ENCODE results near the gene APBA2. TPM values are rescaled to one million over a fixed set of nuclear protein-coding genes. Genes with fewer than 3 reads are reported as not detected.

Gene APBA2
- total RNA-seq, 2 experiments from 2014 or later = not detected

- Histone ChIP-seq H2AFZ (ENCODE audit: low read length) (no peak overlapping the region), H3K9me2 (ENCODE audit: insufficient read depth, low read length) (no peaks in the 10 kb centered on the region), H3K4me3 (ENCODE audit: low read depth, low read length, poor library complexity, severe bottlenecking) (no peak overlapping the region), H4K20me1 (ENCODE audit: insufficient read depth, low read length) (no peaks in the 10 kb centered on the region), H3K36me3 (ENCODE audit: insufficient read depth, low read length) (no peaks in the 10 kb centered on the region), H3K9me3 (ENCODE audit: low read length) (no peaks in the 10 kb centered on the region), H3K27ac (ENCODE audit: low read depth, low read length, poor library complexity, severe bottlenecking) (no peak overlapping the region), H3K4me2 (ENCODE audit: low read length) (no peak overlapping the region), H3K79me2 (ENCODE audit: insufficient read depth, low read depth, low read length) (no peaks in the 10 kb centered on the region), H3K4me1 (ENCODE audit: insufficient read depth, low read length, poor library complexity, severe bottlenecking) (no peaks in the 10 kb centered on the region)
- intact Hi-C loops (cut with micrococcal nuclease; ENCODE audit: unreplicated experiment) = no loop called here
- no peak for DNase-seq (ENCODE audit: low spot score)
- ChIA-PET POLR2A (no interaction called here), CTCF (ENCODE audit: unreplicated experiment) (no interaction called here)
- TF ChIP-seq CTCF (conservative IDR thresholded peaks at IDR 0.05; ENCODE audit: low read length) (no peak), EZH2phosphoT487 (IDR thresholded peaks at IDR 0.05; ENCODE audit: borderline replicate concordance, low read depth, low read length) (no peak)
- no TSS peak for BruUV-seq (replicated peaks)
Measured at GRCh38 chr15:29083858-29084257, 198.1 kb downstream of the APBA2 start.

- BruUV-seq (replicated peaks) = no TSS peak
- Histone ChIP-seq H3K27ac (ENCODE audit: low read depth, low read length, poor library complexity, severe bottlenecking) (no peak overlapping the region), H3K79me2 (ENCODE audit: insufficient read depth, low read depth, low read length) (no peaks in the 10 kb centered on the region), H3K36me3 (ENCODE audit: insufficient read depth, low read length) (no peaks in the 10 kb centered on the region), H3K4me3 (ENCODE audit: low read depth, low read length, poor library complexity, severe bottlenecking) (no peak overlapping the region), H3K4me2 (ENCODE audit: low read length) (no peak overlapping the region), H3K9me2 (ENCODE audit: insufficient read depth, low read length) (no peaks in the 10 kb centered on the region), H3K4me1 (ENCODE audit: insufficient read depth, low read length, poor library complexity, severe bottlenecking) (no peaks in the 10 kb centered on the region), H3K9me3 (ENCODE audit: low read length) (no peaks in the 10 kb centered on the region), H4K20me1 (ENCODE audit: insufficient read depth, low read length) (no peaks in the 10 kb centered on the region), H2AFZ (ENCODE audit: low read length) (no peak overlapping the region)
- no peak for DNase-seq (ENCODE audit: low spot score)
- ChIA-PET POLR2A (no interaction called here), CTCF (ENCODE audit: unreplicated experiment) (no interaction called here)
- intact Hi-C loops (cut with micrococcal nuclease; ENCODE audit: unreplicated experiment) = no loop called here
- TF ChIP-seq CTCF (conservative IDR thresholded peaks at IDR 0.05; ENCODE audit: low read length) (no peak), EZH2phosphoT487 (IDR thresholded peaks at IDR 0.05; ENCODE audit: borderline replicate concordance, low read depth, low read length) (no peak)
Measured at GRCh38 chr15:29086001-29086400, 200.2 kb downstream of the APBA2 start.

DNA sequence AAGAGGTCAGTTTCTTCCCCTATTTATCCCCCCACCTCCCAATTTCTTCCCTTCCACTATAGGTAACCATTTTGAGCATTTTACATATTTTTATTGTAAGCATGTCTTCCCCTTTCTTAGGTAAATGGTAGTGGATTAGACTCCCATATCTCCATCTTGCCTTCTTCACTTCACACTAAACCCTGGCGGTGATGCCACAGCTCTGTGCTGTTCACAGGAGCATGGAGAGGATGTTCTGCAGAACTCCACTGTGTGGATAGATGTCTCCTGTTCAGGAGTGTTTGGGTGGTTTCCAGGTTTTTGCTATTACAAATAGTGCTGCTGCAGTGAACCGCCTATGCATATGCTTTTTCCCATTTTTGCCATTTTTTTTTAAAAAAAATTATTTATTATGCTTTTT lies 201.1 kb downstream of the APBA2 start:
- Histone ChIP-seq H3K9me2 (ENCODE audit: insufficient read depth, low read length) (no peaks in the 10 kb centered on the region), H3K27ac (ENCODE audit: low read depth, low read length, poor library complexity, severe bottlenecking) (no peak overlapping the region), H3K36me3 (ENCODE audit: insufficient read depth, low read length) (no peaks in the 10 kb centered on the region), H3K9me3 (ENCODE audit: low read length) (no peaks in the 10 kb centered on the region), H3K79me2 (ENCODE audit: insufficient read depth, low read depth, low read length) (no peaks in the 10 kb centered on the region), H2AFZ (ENCODE audit: low read length) (no peak overlapping the region), H3K4me3 (ENCODE audit: low read depth, low read length, poor library complexity, severe bottlenecking) (no peak overlapping the region), H3K4me1 (ENCODE audit: insufficient read depth, low read length, poor library complexity, severe bottlenecking) (no peaks in the 10 kb centered on the region), H3K4me2 (ENCODE audit: low read length) (no peak overlapping the region), H4K20me1 (ENCODE audit: insufficient read depth, low read length) (no peaks in the 10 kb centered on the region)
- TF ChIP-seq CTCF (conservative IDR thresholded peaks at IDR 0.05; ENCODE audit: low read length) (no peak), EZH2phosphoT487 (IDR thresholded peaks at IDR 0.05; ENCODE audit: borderline replicate concordance, low read depth, low read length) (no peak)
- no TSS peak for BruUV-seq (replicated peaks)
- intact Hi-C loops (cut with micrococcal nuclease; ENCODE audit: unreplicated experiment) = no loop called here
- ChIA-PET POLR2A (no interaction called here), CTCF (ENCODE audit: unreplicated experiment) (no interaction called here)
- no peak for DNase-seq (ENCODE audit: low spot score)

Measured in OCI-LY7 (cell line).